Peyer's patch (tissue), 4 donors: ENCODE measurements around the gene USH1G. TPM values are rescaled to one million over a fixed set of nuclear protein-coding genes. Genes with fewer than 3 reads are reported as not detected.
A peak's percentile ranks its signal among the peaks of the same experiment; 100 is the strongest.

ENCODE experiments used
- DNase-seq, 3 donors: peaks; one replicate each; pipeline ENCODE4 v3.0.0-alpha.2; 2017 to 2019
- H3K27ac ChIP-seq, 4 donors: fragments of 200-600 bp; sonication (generic); one replicate each; pipeline ENCODE4 v1.5.1; 2016 to 2019
- H3K27me3 ChIP-seq, 2 donors: fragments of 200-600 bp; sonication (generic); one replicate each; pipeline ENCODE4 v1.5.1; 2019
- H3K36me3 ChIP-seq, 3 donors: fragments of 200-600 bp; sonication (generic); one replicate each; pipeline ENCODE4 v1.5.1; 2016 to 2019
- H3K4me1 ChIP-seq, 4 donors: fragments of 200-600 bp; sonication (generic); one replicate each; pipeline ENCODE4 v1.5.1; 2016 to 2019
- H3K4me3 ChIP-seq, 4 donors: fragments of 200-600 bp; sonication (generic); 1 replicate in 3 of 4; 2 replicates in 1 of 4; pipeline ENCODE4 v1.5.1; 2016 to 2019; ENCODE audit warnings: mild to moderate bottlenecking in 1 of 4
- H3K9me3 ChIP-seq, 4 donors: fragments of 200-600 bp; sonication (generic); one replicate each; pipeline ENCODE4 v1.5.1; 2016 to 2019; ENCODE audit warnings: mild to moderate bottlenecking in 1 of 4
- CTCF ChIP-seq, 6 experiments: fragments of 450-650 bp in 4 of 6; fragments of 200-600 bp in 2 of 6; sonication (generic) in 1 of 6; IDR thresholded peaks; one replicate each; pipeline ENCODE4 v1.5.1; 2017 to 2019; ENCODE audit warnings: antibody characterized with exemption in 6 of 6, mild to moderate bottlenecking in 3 of 6, moderate library complexity in 1 of 6
- POLR2A ChIP-seq, 2 donors: fragments of 450-650 bp; IDR thresholded peaks; one replicate each; pipeline ENCODE4 v1.5.1; 2017; ENCODE audit warnings: antibody characterized with exemption in 2 of 2, mild to moderate bottlenecking in 2 of 2, moderate library complexity in 2 of 2
- total RNA-seq, 4 donors: library from RNA; depleted of rRNA; stranded (reverse); fragments of >200 nt; gene quantifications; one replicate each; pipeline ENCODE4 v1.1.0, GENCODE V29; 2016

USH1G gene
- total RNA-seq, 4 donors from 2014 or later: 1.6 to 3.7 (median 2.3) TPM; not detected in 1

- Histone ChIP-seq H3K4me3 (peak overlapping the region in 2 of 4 donors; percentile 18 to 28), H3K36me3 (no peaks in the 10 kb centered on the region), H3K27me3 (peaks cover 0 to 18% of the 10 kb centered on the region in 2 donors), H3K27ac (no peak overlapping the region), H3K9me3 (no peaks in the 10 kb centered on the region), H3K4me1 (peaks cover 0 to 17% (median 0%) of the 10 kb centered on the region in 4 donors)
- DNase-seq: no peak
- TF ChIP-seq CTCF (IDR thresholded peaks at IDR 0.05) (no peak), POLR2A (IDR thresholded peaks at IDR 0.05) (no peak)
Measured at GRCh38 chr17:74936470-74936799, 13.4 kb upstream of the USH1G start.

- Histone ChIP-seq H3K4me3 (peak within 1 kb of the TSS in 2 of 4 donors; percentile 18 to 28), H3K27me3 (peaks cover 0 to 18% of the 10 kb centered on the region in 2 donors)
Measured at GRCh38 chr17:74935585-74936469, 12.8 kb upstream of the USH1G start, which contains the start of gene OTOP3. Gene OTOP3, plus strand, starts transcription at chr17:74935898. Its CDS starts 24 bp downstream, at chr17:74935922.

DNA sequence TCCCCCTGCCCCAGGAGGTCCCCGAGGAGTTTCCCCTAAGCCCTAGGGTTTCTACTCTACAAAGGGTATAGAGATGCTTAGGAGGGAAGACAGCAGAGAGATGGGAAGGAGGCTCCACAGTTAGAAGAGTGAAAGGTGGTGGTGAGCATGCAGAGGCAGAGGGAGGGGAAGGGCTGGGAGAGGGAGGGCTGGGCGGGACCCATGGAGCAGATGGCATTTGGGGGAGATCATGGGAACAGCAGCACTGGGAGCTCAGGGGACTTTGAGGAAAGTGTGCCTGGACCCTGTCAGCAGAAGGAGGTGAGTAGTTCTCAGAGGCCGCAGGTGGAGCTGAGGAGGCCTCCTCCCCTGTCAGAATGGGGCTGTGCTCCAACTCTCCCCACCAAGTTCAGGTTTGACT lies 12.0 kb upstream of the USH1G start:
- Histone ChIP-seq H3K27ac (no peak overlapping the region), H3K4me1 (peaks cover 0 to 17% (median 0%) of the 10 kb centered on the region in 4 donors), H3K27me3 (peaks cover 0 to 18% of the 10 kb centered on the region in 2 donors), H3K4me3 (no peak overlapping the region), H3K9me3 (no peaks in the 10 kb centered on the region), H3K36me3 (no peaks in the 10 kb centered on the region)
- DNase-seq: no peak
- TF ChIP-seq CTCF (IDR thresholded peaks at IDR 0.05): no peak
- TF ChIP-seq POLR2A (IDR thresholded peaks at IDR 0.05): no peak

More at GRCh38 chr17:74935585-74936469, 12.8 kb upstream of the USH1G start, which contains the start of gene OTOP3:
- DNase-seq: no peak
- TF ChIP-seq CTCF (IDR thresholded peaks at IDR 0.05): no peak
- no peak for TF ChIP-seq POLR2A (IDR thresholded peaks at IDR 0.05)
- Histone ChIP-seq H3K4me1 (peaks cover 0 to 17% (median 0%) of the 10 kb centered on the region in 4 donors), H3K36me3 (no peaks in the 10 kb centered on the region), H3K27ac (no peak within 1 kb of the TSS), H3K9me3 (no peaks in the 10 kb centered on the region)

DNA sequence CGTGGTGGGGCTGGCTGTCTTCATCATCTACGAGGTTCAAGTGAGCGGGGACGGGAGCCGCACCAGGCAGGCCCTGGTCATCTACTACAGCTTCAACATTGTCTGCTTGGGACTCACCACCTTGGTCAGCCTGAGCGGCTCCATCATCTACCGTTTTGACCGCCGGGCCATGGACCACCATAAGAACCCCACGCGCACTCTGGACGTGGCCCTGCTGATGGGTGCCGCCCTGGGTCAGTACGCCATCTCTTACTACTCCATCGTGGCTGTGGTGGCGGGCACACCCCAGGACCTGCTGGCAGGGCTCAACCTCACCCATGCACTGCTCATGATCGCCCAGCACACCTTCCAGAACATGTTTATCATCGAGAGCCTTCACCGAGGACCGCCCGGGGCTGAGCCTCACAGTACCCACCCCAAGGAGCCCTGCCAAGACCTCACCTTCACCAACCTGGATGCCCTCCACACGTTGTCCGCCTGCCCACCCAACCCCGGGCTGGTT lies 7.5 kb upstream of the USH1G start:
- Histone ChIP-seq H3K27me3 (peaks cover 0 to 5% of the 10 kb centered on the region in 2 donors), H3K9me3 (no peaks in the 10 kb centered on the region), H3K4me3 (no peak overlapping the region), H3K27ac (no peak overlapping the region), H3K36me3 (no peaks in the 10 kb centered on the region), H3K4me1 (peaks cover 0 to 2% (median 0%) of the 10 kb centered on the region in 4 donors)
- no peak for DNase-seq
- TF ChIP-seq POLR2A (IDR thresholded peaks at IDR 0.05): no peak
- TF ChIP-seq CTCF (IDR thresholded peaks at IDR 0.05): no peak

GRCh38 chr17:74928786-74929185 lies 5.7 kb upstream of the USH1G start:
- no peaks in the 10 kb centered on the region for H3K36me3 ChIP-seq
- DNase-seq: no peak
- H3K4me3 ChIP-seq: no peak overlapping the region
- no peaks in the 10 kb centered on the region for H3K9me3 ChIP-seq
- peaks cover 1 to 11% (median 6%) of the 10 kb centered on the region in 4 donors for H3K4me1 ChIP-seq
- no peak for TF ChIP-seq POLR2A (IDR thresholded peaks at IDR 0.05)
- TF ChIP-seq CTCF (IDR thresholded peaks at IDR 0.05): no peak
- no peak overlapping the region for H3K27ac ChIP-seq
- H3K27me3 ChIP-seq: peaks cover 0 to 12% of the 10 kb centered on the region in 2 donors
